Right hindlimb (tissue), 1 donor: Measurements from ENCODE around the gene VWA2.

Experiments used
- DNase-seq: peaks from one replicate; pipeline ENCODE4 v3.0.0-alpha.2; 2018

VWA2 gene

GRCh38 chr10:114301177-114301576 lies 62.1 kb downstream of the VWA2 start:
- DNase-seq, result no peak

GRCh38 chr10:114301951-114302710 lies 63.1 kb downstream of the VWA2 start:
- DNase-seq, result no peak

- DNase-seq, result no peak
Observed at GRCh38 chr10:114303556-114303955, 64.5 kb downstream of the VWA2 start.

GRCh38 chr10:114304017-114304570 lies 65.0 kb downstream of the VWA2 start:
- peak; percentile 90 for DNase-seq

GRCh38 chr10:114304571-114305421 lies 65.7 kb downstream of the VWA2 start:
- peak; percentile 57 for DNase-seq

- no peak for DNase-seq
Observed at GRCh38 chr10:114305521-114305925, 66.5 kb downstream of the VWA2 start.

- no peak for DNase-seq
Observed at GRCh38 chr10:114306116-114306973, 67.3 kb downstream of the VWA2 start.

GRCh38 chr10:114307731-114308130 lies 68.7 kb downstream of the VWA2 start:
- DNase-seq, result no peak

- peak; percentile 17 for DNase-seq
Observed at GRCh38 chr10:114308531-114309363, 69.7 kb downstream of the VWA2 start.

GRCh38 chr10:114309364-114309651 lies 70.3 kb downstream of the VWA2 start:
- DNase-seq, result no peak

- no peak for DNase-seq
Observed at GRCh38 chr10:114310346-114310745, 71.3 kb downstream of the VWA2 start.

GRCh38 chr10:114311023-114311422 lies 72.0 kb downstream of the VWA2 start:
- no peak for DNase-seq

- no peak for DNase-seq
Observed at GRCh38 chr10:114311496-114312209, 72.6 kb downstream of the VWA2 start.

- DNase-seq, result no peak
Observed at GRCh38 chr10:114313139-114313538, 74.1 kb downstream of the VWA2 start.

GRCh38 chr10:114313866-114314265 lies 74.8 kb downstream of the VWA2 start:
- DNase-seq, result peak; percentile 11

GRCh38 chr10:114315566-114316420 lies 76.7 kb downstream of the VWA2 start:
- DNase-seq, result peak; percentile 17

GRCh38 chr10:114316744-114317143 lies 77.7 kb downstream of the VWA2 start:
- no peak for DNase-seq

- DNase-seq, result peak; percentile 10
Observed at GRCh38 chr10:114319406-114320248, 80.6 kb downstream of the VWA2 start.
